RCC 7860 (cell line): Measurements from ENCODE around the gene GZMB.
"Not testable (repeated sequence)": the region's sequence is repeated elsewhere in the genome, so short reads cannot be mapped to it uniquely, and the experiment has no call there.

ENCODE experiments used
- DNase-seq: peaks from one replicate; pipeline ENCODE4 v3.0.0-alpha.2; 2015; ENCODE audit warnings: low spot score
- FAIRE-seq: peaks from 2 replicates; lab custom pipeline; 2012; peaks lifted over from hg19 to GRCh38; lab: Jason Lieb, UNC

GZMB gene, protein sequence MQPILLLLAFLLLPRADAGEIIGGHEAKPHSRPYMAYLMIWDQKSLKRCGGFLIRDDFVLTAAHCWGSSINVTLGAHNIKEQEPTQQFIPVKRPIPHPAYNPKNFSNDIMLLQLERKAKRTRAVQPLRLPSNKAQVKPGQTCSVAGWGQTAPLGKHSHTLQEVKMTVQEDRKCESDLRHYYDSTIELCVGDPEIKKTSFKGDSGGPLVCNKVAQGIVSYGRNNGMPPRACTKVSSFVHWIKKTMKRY

GRCh38 chr14:24634158-24634557, at the start of gene GZMB:
Gene GZMB (minus strand): TSS chr14:24634190. CDS start chr14:24634160, 30 bp downstream.
- DNase-seq (no peak), FAIRE-seq (no peak)

- DNase-seq: no peak
These were observed 47.1 kb upstream of the GZMB start for GRCh38 chr14:24681056-24681455.

DNA sequence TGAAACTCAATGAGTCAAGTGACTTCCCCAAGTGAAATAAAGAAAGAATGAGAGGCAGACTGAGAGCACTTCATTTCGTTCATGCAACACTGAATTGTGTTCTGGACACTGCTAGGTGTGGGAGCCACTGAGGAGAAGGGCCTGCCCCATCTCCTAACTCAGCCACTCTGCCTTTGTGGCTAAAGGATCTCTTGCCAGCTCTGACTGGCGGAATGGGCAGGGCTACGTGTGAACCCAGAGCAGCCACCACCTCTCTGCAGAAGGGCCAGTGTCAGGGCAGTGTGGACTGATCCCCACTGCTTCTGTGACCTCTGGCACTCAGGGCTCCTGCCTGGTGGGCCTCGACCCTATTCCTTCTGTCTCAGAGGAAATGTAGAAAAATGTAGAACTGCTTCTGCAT, 46.5 kb upstream of the GZMB start:
- no peak for DNase-seq
- no peak for FAIRE-seq

More at GRCh38 chr14:24681056-24681455, 47.1 kb upstream of the GZMB start:
- FAIRE-seq: no peak

DNA sequence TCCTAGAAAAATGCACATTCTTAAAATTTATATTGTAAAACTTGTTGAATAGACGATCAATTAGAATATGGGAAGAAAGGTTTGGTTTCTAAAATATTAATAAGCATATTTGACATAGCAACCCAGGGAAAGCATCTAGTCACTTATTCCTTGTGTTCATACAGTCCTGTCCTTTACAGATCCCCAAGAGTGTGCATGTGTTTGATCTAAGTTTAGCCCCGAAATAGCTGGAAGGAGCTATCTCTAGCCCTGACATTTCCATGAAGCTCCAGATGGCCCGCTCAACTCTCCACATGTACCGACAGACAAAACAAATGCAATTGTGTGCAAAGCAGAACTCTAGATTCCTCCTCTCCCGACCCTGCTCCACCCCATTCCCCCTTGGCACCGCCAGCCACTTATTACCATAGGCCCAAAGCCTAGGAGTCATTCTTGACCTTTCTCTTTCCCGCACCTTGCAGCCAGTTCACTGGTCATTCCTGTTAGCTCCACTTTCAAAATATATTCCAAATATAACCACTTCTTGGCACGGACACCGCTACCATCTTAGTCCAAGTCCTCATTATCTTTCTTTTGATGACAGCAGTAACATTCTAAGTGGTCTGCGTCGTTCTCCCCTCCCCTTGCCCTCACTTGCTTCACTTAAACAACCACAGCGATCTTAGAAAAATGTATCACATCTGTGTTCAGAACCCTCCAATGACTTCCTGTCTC, 45.4 kb upstream of the GZMB start:
- DNase-seq (no peak), FAIRE-seq (no peak)

DNA sequence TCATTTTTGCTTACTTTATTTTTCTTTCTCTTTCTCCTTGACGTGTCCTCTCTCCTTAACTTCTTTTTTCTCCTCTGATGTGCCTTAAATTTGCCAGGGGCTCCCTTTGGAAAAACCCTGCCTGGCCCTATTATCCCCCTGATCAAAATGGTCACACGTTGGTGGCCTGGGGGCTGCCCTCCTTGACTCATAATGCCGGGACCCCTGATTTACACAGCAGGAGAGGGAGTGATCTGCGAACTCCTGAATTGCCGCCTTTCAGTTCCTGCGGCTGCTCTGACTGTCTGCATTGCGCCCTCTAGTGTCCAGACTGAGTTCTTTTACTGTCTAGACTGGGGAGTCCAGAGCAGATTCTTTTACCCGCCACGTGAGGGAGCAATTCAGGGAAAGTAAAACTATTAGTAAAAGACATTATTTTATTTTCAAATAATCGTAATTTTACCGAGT, 44.8 kb upstream of the GZMB start:
- FAIRE-seq (peak; percentile 15), DNase-seq (peak; percentile 57)

- FAIRE-seq: no peak
These were observed 44.0 kb upstream of the GZMB start for GRCh38 chr14:24677956-24678355.

GRCh38 chr14:24674204-24674970, 40.4 kb upstream of the GZMB start:
- DNase-seq: no peak
- FAIRE-seq: no peak

More at GRCh38 chr14:24677956-24678355, 44.0 kb upstream of the GZMB start:
- no peak for DNase-seq

- FAIRE-seq: no peak
These were observed 39.7 kb upstream of the GZMB start for GRCh38 chr14:24673534-24674203.

DNA sequence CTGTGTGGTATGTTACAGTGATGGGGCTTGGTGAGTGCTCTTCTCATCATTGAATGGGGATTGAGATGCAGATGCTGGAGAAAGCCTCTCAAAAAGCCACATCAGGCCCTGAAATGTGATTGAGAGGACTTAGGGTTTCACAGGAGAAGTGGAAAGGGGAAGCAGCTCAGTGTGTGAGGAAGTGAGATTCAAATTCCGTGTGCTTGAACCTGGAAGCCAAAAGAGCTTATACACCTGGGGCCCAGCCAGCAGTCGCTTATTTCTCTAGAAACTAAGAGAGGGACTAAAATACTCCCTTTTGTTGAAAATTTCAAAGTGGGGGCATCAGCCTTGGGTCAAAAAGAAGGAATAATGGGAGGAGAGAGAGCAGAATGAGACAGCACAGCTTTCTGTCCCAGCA, 39.1 kb upstream of the GZMB start:
- DNase-seq (no peak), FAIRE-seq (no peak)

More at GRCh38 chr14:24673534-24674203, 39.7 kb upstream of the GZMB start:
- no peak for DNase-seq

DNA sequence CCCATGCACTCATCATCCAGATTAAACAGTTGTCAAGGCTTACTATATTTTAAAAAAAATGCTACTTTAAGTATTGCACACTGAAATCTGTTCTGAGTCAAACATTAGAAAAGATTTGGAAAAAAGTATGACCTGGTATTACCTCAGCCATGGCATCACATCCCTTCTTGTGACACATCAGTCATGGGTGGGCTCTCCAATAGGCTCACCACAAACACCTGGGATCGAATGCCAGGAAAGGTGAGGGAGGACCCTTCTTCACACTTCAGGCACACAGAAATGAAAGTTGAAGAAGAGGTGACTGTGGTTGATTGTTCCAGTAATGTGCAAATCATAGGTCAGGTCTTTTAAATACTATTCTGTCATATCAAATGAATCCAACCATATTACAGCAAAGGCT, 36.6 kb upstream of the GZMB start:
- no peak for FAIRE-seq
- no peak for DNase-seq

GRCh38 chr14:24669651-24670050, 35.7 kb upstream of the GZMB start:
- no peak for FAIRE-seq
- DNase-seq: no peak

DNA sequence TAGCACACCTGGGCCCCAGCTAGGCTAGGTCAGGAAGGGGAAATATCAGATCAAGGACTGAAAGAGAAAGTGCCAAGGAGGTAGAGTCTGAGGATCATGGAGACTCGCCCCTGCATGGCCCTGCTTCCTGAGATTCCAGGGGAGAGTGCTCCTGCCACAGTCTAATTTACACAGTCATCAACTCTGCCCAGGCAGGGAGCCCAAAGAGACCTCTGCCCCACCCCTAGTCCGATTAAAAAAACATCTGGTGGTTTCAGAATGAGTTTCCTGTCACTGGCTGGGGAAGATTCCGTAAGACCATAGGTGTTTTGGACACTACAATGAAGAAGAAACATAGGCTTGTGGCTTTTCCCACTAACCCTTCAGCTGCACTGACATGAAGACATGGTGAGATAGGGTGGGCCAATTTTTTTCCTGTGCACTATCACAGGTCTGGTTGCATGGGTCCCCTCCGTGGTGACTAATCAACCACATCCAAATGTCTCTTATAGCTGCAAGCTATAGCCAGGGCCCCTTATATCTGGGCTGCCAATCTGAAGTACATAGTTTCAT, 31.5 kb upstream of the GZMB start:
- FAIRE-seq: no peak
- no peak for DNase-seq

- DNase-seq (no peak), FAIRE-seq (no peak)
These were observed 30.4 kb upstream of the GZMB start for GRCh38 chr14:24664366-24664765.

- FAIRE-seq (no peak), DNase-seq (no peak)
These were observed 28.8 kb upstream of the GZMB start for GRCh38 chr14:24662753-24663152.

- FAIRE-seq (no peak), DNase-seq (no peak)
These were observed 26.1 kb upstream of the GZMB start for GRCh38 chr14:24659916-24660570.

DNA sequence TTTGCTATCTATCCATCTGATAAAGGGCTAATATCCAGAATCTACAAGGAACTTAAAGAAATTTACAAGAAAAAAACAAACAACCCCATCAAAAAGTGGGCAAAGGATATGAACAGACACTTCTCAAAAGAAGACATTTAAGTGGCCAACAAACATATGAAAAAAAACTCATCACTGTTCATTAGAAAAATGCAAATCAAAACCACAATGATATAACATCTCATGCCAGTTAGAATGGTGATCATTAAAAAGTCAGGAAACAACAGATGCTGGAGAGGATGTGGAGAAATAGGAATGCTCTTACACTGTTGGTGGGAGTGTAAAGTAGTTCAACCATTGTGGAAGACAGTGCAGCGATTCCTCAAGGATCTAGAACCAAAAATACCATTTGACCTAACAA, 14.4 kb upstream of the GZMB start:
- DNase-seq, FAIRE-seq: not testable (repeated sequence)

DNA sequence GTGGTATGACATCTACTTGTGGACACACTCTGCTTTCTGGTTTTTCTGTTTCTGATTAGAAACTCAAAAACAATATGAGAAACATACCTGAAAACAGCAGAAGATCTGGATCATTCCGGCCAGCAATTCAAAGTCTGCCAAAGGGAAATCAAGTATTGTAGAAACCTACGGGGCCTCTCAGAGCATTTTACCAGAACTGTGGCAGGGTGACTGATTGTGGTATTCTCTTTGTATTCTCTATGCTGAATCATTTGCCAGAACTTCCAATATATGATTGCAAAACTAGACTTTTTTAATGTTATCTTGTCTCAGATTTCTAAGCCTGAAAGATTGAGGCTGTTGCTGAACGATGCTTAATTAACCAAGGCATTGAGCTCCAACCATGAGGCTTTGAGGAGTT, 5.9 kb upstream of the GZMB start:
- no peak for DNase-seq
- FAIRE-seq: no peak

DNA sequence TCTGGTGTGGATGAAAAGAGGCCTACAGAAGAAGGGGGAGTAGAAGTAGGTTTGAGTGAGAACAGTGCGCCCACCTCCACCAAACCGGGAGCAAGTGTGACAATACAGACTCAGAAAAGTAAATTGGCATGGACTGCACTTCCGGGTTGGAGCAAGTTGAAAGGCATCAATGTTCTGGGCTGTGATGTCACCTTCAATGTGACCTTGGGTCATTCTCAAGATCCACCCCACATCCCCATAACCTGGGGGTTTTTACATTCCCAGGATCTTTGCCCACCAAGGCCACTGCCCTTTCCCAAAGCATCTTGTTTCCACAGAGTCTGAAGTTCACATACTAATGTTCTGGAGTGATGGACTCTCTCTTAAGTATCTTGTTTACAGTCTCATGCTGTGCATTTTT, 5.3 kb upstream of the GZMB start:
- DNase-seq (no peak), FAIRE-seq (no peak)

- FAIRE-seq (no peak), DNase-seq (no peak)
These were observed 637 bp downstream of the GZMB start for GRCh38 chr14:24633353-24633752.

GRCh38 chr14:24632761-24633160, 1.2 kb downstream of the GZMB start:
- FAIRE-seq: no peak

More at GRCh38 chr14:24632761-24633160, 1.2 kb downstream of the GZMB start:
- no peak for DNase-seq
